ENCODE data around the gene UBTD1.

UBTD1 gene

DNA sequence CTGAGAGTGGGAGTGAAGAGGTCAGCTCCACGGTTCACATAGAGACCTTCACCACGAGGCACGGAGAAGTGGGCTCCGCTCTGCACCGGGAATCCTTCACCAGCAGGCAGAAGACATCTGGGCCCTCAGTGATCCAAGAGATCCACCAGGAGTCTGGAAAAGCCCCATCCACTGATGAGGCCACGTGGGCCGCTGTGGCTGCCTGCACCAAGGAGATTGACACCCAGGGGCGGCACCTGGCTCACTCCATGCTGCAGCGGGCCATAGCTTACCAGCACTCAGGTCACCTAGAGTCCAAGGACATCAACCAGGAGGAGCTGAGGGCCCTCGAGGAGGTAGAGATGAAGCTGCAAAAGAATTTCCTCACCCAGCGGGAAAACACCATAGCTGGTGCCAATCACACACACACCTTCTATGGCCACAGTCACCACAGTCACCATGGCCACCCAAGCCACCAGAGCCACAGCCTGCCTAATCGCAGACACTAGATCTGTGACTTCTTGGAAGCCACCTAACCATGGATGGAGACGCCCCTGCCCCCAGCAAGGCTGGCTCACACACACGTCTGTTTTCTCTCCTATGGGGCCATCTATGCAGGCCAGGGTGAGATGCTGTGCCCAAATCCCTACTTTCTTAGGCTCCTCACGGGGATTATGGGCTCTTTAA lies 91.5 kb downstream of the UBTD1 start:
- TF ChIP-seq, protein P1, sequence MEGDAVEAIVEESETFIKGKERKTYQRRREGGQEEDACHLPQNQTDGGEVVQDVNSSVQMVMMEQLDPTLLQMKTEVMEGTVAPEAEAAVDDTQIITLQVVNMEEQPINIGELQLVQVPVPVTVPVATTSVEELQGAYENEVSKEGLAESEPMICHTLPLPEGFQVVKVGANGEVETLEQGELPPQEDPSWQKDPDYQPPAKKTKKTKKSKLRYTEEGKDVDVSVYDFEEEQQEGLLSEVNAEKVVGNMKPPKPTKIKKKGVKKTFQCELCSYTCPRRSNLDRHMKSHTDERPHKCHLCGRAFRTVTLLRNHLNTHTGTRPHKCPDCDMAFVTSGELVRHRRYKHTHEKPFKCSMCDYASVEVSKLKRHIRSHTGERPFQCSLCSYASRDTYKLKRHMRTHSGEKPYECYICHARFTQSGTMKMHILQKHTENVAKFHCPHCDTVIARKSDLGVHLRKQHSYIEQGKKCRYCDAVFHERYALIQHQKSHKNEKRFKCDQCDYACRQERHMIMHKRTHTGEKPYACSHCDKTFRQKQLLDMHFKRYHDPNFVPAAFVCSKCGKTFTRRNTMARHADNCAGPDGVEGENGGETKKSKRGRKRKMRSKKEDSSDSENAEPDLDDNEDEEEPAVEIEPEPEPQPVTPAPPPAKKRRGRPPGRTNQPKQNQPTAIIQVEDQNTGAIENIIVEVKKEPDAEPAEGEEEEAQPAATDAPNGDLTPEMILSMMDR (IDR thresholded peaks at IDR 0.05), result no peak
- H3K4me3 ChIP-seq, result no peak overlapping the region
- intact Hi-C loops (cut with DNase I; ENCODE audit: low total_unique reads), result loop anchor here (5.0 kb wide), 1 partner anchor 928 kb away; no protein-coding TSS in a partner anchor
- DNase-seq, result no peak
- H3K36me3 ChIP-seq, result no peaks in the 10 kb centered on the region
- H3K4me1 ChIP-seq, result peaks cover 0 to 27% (median 16%) of the 10 kb centered on the region in 4 donors
- no peak overlapping the region for H3K27ac ChIP-seq
- no peaks in the 10 kb centered on the region for H3K9me3 ChIP-seq
- H3K27me3 ChIP-seq, result no peaks in the 10 kb centered on the region

DNA sequence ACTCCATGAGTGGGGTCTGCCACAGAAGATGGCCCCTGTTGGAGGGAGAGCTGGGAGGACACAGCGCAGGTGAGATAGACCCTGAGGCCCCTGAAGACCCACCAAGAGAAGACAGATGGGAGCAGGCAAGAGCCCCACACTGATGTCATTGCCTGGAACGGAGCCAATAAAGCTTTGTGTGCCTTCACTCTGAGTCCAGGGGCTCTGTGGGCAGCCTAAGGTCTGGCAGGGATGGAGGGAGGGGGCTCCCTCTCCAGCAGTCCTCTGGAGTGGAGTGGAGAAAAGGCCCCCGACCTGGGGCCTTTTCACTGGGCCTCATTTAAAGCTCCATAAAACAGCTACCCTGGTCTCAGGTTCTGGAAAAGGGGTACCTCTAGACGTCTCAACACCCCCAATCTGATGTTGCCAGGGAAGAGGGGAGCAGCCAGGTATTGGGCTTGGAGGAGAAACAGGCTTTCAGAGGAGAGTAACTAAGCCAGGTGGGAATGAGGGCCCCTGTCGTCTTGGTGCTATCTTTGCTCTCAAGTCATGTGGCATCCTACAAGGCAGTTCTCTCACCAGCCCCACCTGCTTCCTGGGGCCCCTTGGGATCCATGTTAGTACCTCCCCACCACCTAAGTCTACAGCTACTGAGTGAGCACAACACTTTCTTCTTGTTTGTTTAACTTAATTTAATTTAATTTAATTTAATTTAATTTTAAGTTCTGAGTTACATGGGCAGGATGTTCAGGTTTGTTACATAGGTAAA lies 92.2 kb downstream of the UBTD1 start:
- no peak overlapping the region for H3K4me3 ChIP-seq
- H3K4me1 ChIP-seq, result peaks cover 0 to 34% (median 23%) of the 10 kb centered on the region in 4 donors
- intact Hi-C loops (cut with DNase I; ENCODE audit: low total_unique reads), result loop anchor here (5.0 kb wide), 1 partner anchor 929 kb away; no protein-coding TSS in a partner anchor
- no peak for DNase-seq
- no peaks in the 10 kb centered on the region for H3K9me3 ChIP-seq
- TF ChIP-seq, protein P1 (IDR thresholded peaks at IDR 0.05), result no peak
- no peaks in the 10 kb centered on the region for H3K36me3 ChIP-seq
- H3K27me3 ChIP-seq, result no peaks in the 10 kb centered on the region
- H3K27ac ChIP-seq, result no peak overlapping the region

DNA sequence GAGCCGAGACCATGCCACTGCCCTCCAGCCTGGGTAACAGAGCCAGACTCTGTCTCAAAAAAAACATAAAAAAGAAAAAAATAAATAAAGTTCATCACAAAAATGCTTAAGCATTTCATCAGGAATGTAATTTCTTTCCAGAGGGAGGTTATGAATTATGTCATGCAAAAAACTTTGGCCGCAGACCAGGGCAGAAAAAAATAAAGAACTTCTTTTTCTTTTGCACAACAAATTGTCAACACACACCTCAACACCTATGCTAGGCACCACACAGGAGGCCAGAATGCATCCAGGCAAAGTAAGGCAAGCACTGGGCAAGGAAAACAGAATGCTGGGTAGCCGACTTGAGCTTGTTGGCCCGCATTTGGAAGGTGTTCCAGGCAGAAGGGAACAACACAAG lies 94.7 kb downstream of the UBTD1 start:
- Histone ChIP-seq H3K36me3 (no peaks in the 10 kb centered on the region), H3K4me1 (peaks cover 0 to 56% (median 34%) of the 10 kb centered on the region in 4 donors), H3K27me3 (no peaks in the 10 kb centered on the region), H3K27ac (peak overlapping the region; percentile 83 to 93), H3K9me3 (no peaks in the 10 kb centered on the region), H3K4me3 (no peak overlapping the region)
- intact Hi-C loops (cut with DNase I; ENCODE audit: low total_unique reads), result loop anchor here (5.0 kb wide), 1 partner anchor 931 kb away; no protein-coding TSS in a partner anchor
- no peak for DNase-seq
- TF ChIP-seq, protein P1 (IDR thresholded peaks at IDR 0.05), result no peak

DNA sequence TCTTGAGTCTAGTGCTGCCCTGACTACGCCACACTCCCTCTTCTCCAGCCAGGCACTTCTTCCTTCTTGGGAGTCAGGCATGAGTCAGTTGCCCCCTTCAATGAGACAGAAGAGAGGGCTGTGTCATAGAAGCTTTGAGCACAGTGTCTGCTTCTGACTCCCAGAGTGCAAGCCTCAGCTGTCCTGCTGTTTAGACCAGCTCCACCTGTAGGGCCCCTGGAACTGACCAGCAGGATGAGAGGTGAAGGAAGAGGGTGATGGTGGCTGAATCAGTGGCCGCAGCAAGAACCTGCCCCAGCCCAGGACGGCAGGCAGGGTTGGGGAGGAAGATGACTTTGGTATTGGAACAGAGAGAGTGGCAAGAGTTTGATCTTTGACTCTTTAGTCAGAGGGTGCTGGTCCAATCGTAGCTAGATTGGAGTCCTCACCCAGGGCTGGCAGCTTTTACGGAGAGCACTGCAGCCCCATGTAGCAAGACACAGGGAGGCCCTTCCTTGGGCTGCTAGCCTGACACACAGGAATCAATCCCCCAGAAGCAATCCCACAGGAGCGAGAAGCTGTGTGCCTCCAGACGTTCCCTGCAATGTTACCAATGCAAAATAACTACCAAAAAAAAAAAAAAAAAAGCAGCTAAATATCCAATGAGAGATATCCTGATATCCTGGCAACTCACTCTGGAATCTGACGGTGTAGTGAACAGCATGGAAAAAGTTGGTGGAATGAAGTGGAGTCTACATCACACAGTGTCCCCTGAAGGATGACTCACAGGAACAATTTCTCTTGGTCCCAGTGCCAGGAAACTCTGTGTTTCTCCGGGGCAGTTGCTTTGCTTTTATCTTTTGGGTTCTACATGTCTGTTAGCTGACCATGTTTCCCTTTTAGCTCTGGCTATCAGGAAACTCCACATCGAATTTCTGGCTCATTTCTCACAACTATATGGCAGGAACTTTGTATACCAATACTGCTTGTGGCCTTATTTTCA lies 97.7 kb downstream of the UBTD1 start:
- peaks cover 0 to 56% (median 34%) of the 10 kb centered on the region in 4 donors for H3K4me1 ChIP-seq
- peak; percentile 82 to 89 for DNase-seq

More for the DNA sequence above, 97.7 kb downstream of the UBTD1 start:
- Histone ChIP-seq H3K36me3 (no peaks in the 10 kb centered on the region), H3K27ac (peak overlapping the region; percentile 83 to 93), H3K4me3 (peak overlapping the region in 1 of 2 donors; percentile 6), H3K9me3 (no peaks in the 10 kb centered on the region), H3K27me3 (no peaks in the 10 kb centered on the region)
- intact Hi-C loops (cut with DNase I; ENCODE audit: low total_unique reads), result no loop called here
- TF ChIP-seq, protein P1 (IDR thresholded peaks at IDR 0.05), result no peak
